ENCODE measurements around the gene OSR1. TPM values are rescaled to one million over a fixed set of nuclear protein-coding genes. Genes with fewer than 3 reads are reported as not detected.
A peak's percentile ranks its signal among the peaks of the same experiment; 100 is the strongest.

The OSR1 gene
- total RNA-seq, 1 donor from 2014 or later, result not detected

GRCh38 chr2:19362094-19362754 lies 3.8 kb upstream of the OSR1 start:
- Histone ChIP-seq H3K9ac (no peak overlapping the region), H3K36me3 (no peaks in the 10 kb centered on the region), H3K79me2 (ENCODE audit: low read depth) (no peaks in the 10 kb centered on the region), H3K4me1 (peaks cover 23% of the 10 kb centered on the region), H3K9me3 (ENCODE audit: low read depth) (no peaks in the 10 kb centered on the region), H3K4me2 (peak overlapping the region; percentile 70), H2AFZ (replicated peaks) (no peak overlapping the region), H3F3A (ENCODE audit: low read depth) (peaks cover 26% of the 10 kb centered on the region), H3K4me3 (no peak overlapping the region), H4K20me1 (ENCODE audit: low read depth) (peaks cover 53% of the 10 kb centered on the region), H3K27ac (no peak overlapping the region), H3K27me3 (peaks cover 100% of the 10 kb centered on the region)
- DNase-seq (ENCODE audit: low spot score), result no peak
- peaks cover 30% of the 10 kb centered on the region for H3K4me1 Mint-ChIP-seq
- H3K27me3 Mint-ChIP-seq (ENCODE audit: insufficient read depth, low read depth), result peaks cover 70% of the 10 kb centered on the region
- no peak overlapping the region for H3K27ac Mint-ChIP-seq
- no peaks in the 10 kb centered on the region for H3K36me3 Mint-ChIP-seq
- peaks cover 2% of the 10 kb centered on the region for H3K9me3 Mint-ChIP-seq
- peak overlapping the region; percentile 81 for H3K4me3 Mint-ChIP-seq
- TF ChIP-seq CTCF (IDR thresholded peaks at IDR 0.05) (no peak), EZH2 (IDR thresholded peaks at IDR 0.05) (peak; percentile 57)

GRCh38 chr2:19361325-19361990 lies 3.0 kb upstream of the OSR1 start:
- Histone ChIP-seq H3K27me3 (peaks cover 100% of the 10 kb centered on the region), H3K9ac (no peak overlapping the region), H3K79me2 (ENCODE audit: low read depth) (no peaks in the 10 kb centered on the region), H3K4me2 (peak overlapping the region; percentile 67), H3K36me3 (no peaks in the 10 kb centered on the region), H3K27ac (no peak overlapping the region), H3K4me1 (peaks cover 31% of the 10 kb centered on the region), H3F3A (ENCODE audit: low read depth) (peaks cover 31% of the 10 kb centered on the region), H3K4me3 (peak overlapping the region; percentile 35), H2AFZ (replicated peaks) (peak overlapping the region; percentile 11), H4K20me1 (ENCODE audit: low read depth) (peaks cover 61% of the 10 kb centered on the region), H3K9me3 (ENCODE audit: low read depth) (no peaks in the 10 kb centered on the region)
- Mint-ChIP-seq H3K36me3 (no peaks in the 10 kb centered on the region), H3K27me3 (ENCODE audit: insufficient read depth, low read depth) (peaks cover 78% of the 10 kb centered on the region), H3K4me3 (peak overlapping the region; percentile 81), H3K4me1 (peaks cover 38% of the 10 kb centered on the region), H3K27ac (no peak overlapping the region), H3K9me3 (peaks cover 2% of the 10 kb centered on the region)
- DNase-seq (ENCODE audit: low spot score), result peak; percentile 75
- TF ChIP-seq EZH2 (IDR thresholded peaks at IDR 0.05), result peak; percentile 97
- TF ChIP-seq EZH2phosphoT487 (IDR thresholded peaks at IDR 0.05), result peak; percentile 91
- TF ChIP-seq CTCF (IDR thresholded peaks at IDR 0.05), result no peak

GRCh38 chr2:19360966-19361321 lies 2.5 kb upstream of the OSR1 start:
- Mint-ChIP-seq H3K27me3 (ENCODE audit: insufficient read depth, low read depth) (peaks cover 83% of the 10 kb centered on the region), H3K9me3 (peaks cover 2% of the 10 kb centered on the region), H3K4me1 (peaks cover 42% of the 10 kb centered on the region), H3K36me3 (no peaks in the 10 kb centered on the region), H3K4me3 (no peak overlapping the region), H3K27ac (no peak overlapping the region)
- no peak for TF ChIP-seq EZH2 (IDR thresholded peaks at IDR 0.05)
- no peak for TF ChIP-seq EZH2phosphoT487 (IDR thresholded peaks at IDR 0.05)
- no peak for TF ChIP-seq CTCF (IDR thresholded peaks at IDR 0.05)
- Histone ChIP-seq H3K36me3 (no peaks in the 10 kb centered on the region), H3K9me3 (ENCODE audit: low read depth) (no peaks in the 10 kb centered on the region), H3K27ac (no peak overlapping the region), H3K4me3 (peak overlapping the region; percentile 35), H3K4me2 (peak overlapping the region; percentile 67), H3K4me1 (peaks cover 35% of the 10 kb centered on the region), H3K79me2 (ENCODE audit: low read depth) (no peaks in the 10 kb centered on the region), H4K20me1 (ENCODE audit: low read depth) (peaks cover 66% of the 10 kb centered on the region), H2AFZ (replicated peaks) (no peak overlapping the region), H3K9ac (no peak overlapping the region), H3K27me3 (peaks cover 100% of the 10 kb centered on the region), H3F3A (ENCODE audit: low read depth) (peaks cover 31% of the 10 kb centered on the region)
- peak; percentile 62 for DNase-seq (ENCODE audit: low spot score)

Data from neural progenitor cell (in vitro differentiated cells).